Forelimb muscle (tissue), 1 donor: ENCODE results near the gene SRM. TPM values are rescaled to one million over a fixed set of nuclear protein-coding genes. Genes with fewer than 3 reads are reported as not detected.
"Not testable (repeated sequence)": the region's sequence is repeated elsewhere in the genome, so short reads cannot be mapped to it uniquely, and the experiment has no call there.

ENCODE experiments used
- DNase-seq: peaks from one replicate; pipeline ENCODE4 v3.0.0-alpha.2; 2013; ENCODE audit warnings: low read depth
- polyA plus RNA-seq: library from polyadenylated mRNA; unstranded; fragments of 120-200 nt; gene quantifications from one replicate; pipeline ENCODE4 v1.2.1, GENCODE V29; 2013; ENCODE audit not compliant: insufficient read length

Gene SRM
- polyA plus RNA-seq, 1 donor: 64.5 TPM

GRCh38 chr1:11019358-11019757, 40.5 kb downstream of the SRM start:
- DNase-seq: not testable (repeated sequence)

- DNase-seq: no peak
These were observed 46.7 kb downstream of the SRM start for GRCh38 chr1:11013160-11013531.

DNA sequence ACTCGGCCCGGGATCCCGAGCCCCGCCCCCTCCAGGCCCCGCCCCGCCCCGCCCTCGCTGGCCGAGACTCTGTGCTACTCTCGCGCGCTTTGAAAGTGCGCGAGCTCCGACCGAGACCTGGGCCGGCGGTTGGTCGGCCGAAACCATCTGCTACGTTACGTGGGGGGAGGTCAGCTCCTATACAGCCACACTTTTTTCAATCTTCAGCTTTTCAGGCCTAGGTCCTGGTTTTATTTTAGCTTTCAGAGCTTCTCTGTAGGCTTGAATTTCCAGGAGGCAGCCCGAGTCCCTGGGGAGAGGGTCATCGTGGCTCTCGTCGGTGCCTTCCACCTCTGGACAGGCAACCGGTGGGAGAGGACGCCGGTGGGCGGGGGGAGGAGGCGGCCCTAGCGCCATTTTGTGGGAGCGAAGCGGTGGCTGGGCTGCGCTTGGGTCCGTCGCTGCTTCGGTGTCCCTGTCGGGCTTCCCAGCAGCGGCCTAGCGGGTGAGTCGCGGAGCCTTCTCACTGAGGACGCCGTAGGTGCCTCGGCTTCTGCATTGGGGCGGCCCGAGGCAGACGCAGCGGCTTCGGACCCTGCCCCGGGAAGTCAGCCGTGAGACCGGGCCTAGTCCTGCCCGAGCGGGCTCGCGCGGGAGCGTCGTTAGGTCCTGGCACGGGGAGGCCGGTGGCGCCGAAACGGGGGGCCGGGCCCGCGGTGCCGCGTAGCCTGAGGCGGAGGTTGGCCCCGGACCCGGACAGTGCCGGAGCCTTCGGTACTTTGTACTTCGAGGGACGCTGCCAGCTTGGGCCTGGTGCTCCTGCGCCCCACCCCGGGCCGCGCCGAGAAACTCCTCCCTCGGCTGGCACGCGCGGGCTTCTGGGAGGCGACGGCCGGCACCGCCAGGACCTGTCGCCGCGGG, 47.3 kb downstream of the SRM start, which contains the start of gene TARDBP:
TSS of gene TARDBP (plus strand) at position 395 of the 900 bp plus-strand sequence. CDS start 1,074 bp downstream, outside the sequence.
- DNase-seq: peak; percentile 71

Other genes starting within 250 kb of the SRM start
- 187 TPM for gene TARDBP, start 47.4 kb downstream of the SRM start, polyA plus RNA-seq
- gene MASP2, start 12.8 kb downstream of the SRM start, polyA plus RNA-seq: 4.8 TPM
- gene EXOSC10, start 39.9 kb upstream of the SRM start, polyA plus RNA-seq: 56.4 TPM
- 1.3 TPM for gene ANGPTL7, start 129.3 kb upstream of the SRM start, polyA plus RNA-seq
- gene MTOR, start 202.5 kb upstream of the SRM start, polyA plus RNA-seq: 27.8 TPM
- gene UBIAD1, start 213.2 kb upstream of the SRM start, polyA plus RNA-seq: 13.9 TPM